ENCODE measurements around the gene RASGEF1C. TPM values are rescaled to one million over a fixed set of nuclear protein-coding genes. Genes with fewer than 3 reads are reported as not detected.
A peak's percentile ranks its signal among the peaks of the same experiment; 100 is the strongest.

RASGEF1C gene
- total and polyA plus RNA-seq, 4 donors: 0.09 to 0.10 TPM; not detected in 2

DNA sequence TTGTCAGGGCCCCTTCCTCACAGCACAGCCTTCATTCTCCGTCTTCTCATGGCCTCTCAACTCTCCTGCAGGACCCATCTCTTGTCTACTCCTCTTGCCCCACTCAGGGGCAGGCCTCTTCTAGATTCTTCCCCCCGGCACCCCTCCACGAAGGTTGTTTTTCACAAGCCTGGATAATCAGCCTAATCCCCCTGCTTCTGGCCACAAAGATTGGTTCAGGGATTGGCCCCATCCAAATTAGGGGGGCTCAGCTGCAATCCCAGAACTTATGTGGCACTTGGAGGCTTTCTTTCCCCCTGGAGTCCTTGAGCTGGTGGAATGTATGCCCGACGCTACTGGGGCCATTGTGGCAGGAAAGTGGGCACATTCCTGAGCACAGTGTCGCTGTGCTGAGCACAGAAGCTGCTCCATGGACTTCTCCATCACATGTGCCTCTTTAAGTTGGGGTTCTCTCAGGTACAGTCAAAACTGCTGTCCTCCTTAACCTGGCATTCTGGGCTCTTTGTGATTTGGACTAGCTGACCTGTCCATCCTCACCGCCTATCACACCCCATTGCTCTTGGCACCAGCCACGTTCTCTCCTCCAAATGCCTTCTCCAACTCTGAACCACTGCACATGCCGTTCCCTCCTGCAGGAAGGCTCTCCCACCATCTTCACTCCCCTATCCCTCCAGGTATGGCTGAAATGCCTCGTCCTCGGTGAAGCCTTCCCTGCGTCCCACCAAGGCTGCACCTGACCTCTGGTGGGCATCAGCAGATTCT is 70.6 kb downstream of the RASGEF1C start (continued):
- TF ChIP-seq, protein P1, sequence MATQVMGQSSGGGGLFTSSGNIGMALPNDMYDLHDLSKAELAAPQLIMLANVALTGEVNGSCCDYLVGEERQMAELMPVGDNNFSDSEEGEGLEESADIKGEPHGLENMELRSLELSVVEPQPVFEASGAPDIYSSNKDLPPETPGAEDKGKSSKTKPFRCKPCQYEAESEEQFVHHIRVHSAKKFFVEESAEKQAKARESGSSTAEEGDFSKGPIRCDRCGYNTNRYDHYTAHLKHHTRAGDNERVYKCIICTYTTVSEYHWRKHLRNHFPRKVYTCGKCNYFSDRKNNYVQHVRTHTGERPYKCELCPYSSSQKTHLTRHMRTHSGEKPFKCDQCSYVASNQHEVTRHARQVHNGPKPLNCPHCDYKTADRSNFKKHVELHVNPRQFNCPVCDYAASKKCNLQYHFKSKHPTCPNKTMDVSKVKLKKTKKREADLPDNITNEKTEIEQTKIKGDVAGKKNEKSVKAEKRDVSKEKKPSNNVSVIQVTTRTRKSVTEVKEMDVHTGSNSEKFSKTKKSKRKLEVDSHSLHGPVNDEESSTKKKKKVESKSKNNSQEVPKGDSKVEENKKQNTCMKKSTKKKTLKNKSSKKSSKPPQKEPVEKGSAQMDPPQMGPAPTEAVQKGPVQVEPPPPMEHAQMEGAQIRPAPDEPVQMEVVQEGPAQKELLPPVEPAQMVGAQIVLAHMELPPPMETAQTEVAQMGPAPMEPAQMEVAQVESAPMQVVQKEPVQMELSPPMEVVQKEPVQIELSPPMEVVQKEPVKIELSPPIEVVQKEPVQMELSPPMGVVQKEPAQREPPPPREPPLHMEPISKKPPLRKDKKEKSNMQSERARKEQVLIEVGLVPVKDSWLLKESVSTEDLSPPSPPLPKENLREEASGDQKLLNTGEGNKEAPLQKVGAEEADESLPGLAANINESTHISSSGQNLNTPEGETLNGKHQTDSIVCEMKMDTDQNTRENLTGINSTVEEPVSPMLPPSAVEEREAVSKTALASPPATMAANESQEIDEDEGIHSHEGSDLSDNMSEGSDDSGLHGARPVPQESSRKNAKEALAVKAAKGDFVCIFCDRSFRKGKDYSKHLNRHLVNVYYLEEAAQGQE (IDR thresholded peaks at IDR 0.05): no peak
- TF ChIP-seq FOXA1 (IDR thresholded peaks at IDR 0.05): no peak

DNA sequence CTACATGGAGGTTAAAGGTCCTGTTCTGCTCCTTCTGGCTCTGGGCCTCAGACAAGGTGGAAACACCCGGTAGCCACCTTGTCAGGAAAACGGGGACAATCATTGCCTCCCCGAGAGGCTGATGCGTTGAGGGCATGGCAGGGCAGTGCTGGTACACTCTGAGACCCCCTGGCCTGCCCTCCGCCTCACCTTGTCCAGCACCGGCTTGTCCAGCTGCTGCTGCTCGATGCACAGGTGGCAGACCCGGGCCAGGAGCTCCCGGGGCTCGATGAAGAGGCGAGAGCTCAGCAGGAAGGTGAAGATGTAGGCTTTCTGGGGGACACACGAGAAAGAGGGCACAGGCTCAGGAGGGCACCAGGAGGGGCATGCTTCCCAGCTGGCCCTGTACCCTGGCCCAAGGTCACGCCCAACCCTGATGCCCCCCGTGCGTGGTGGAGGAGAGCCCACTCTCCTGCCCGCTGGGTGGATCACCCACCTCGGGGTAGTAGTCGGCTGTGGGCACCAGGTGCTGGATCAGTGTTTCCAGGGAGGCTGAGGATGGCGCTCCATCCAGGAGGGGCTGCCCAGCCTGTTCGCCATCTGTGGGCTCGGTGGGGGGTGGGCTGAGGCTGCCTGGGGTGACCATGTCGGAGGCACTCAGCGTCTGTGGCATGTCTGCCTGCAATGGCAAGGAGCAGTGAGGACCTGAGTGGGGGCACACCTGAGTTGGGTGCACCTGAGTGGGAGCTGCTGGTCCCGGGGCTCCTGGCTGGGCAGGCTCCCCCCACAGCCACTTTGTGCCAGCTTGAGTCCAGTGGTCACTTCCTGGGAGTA is 71.4 kb downstream of the RASGEF1C start:
- Histone ChIP-seq H3K9me3 (ENCODE audit: control insufficient read depth in 4 of 4, low read length in 3 of 4) (no peaks in the 10 kb centered on the region), H3K4me1 (ENCODE audit: control insufficient read depth in 4 of 4, insufficient read depth in 4 of 4, low read length in 3 of 4) (no peaks in the 10 kb centered on the region), H3K9ac (ENCODE audit: low read depth in 1 of 2, low read length in 2 of 2) (no peak overlapping the region), H3K36me3 (ENCODE audit: control insufficient read depth in 4 of 4, insufficient read depth in 3 of 4, low read depth in 1 of 4, low read length in 3 of 4) (no peaks in the 10 kb centered on the region), H3K27me3 (ENCODE audit: control insufficient read depth in 4 of 4, insufficient read depth in 4 of 4, low read length in 3 of 4) (no peaks in the 10 kb centered on the region), H3K4me3 (ENCODE audit: low read depth in 1 of 3, low read length in 3 of 3) (no peak overlapping the region), H3K27ac (ENCODE audit: low read depth in 1 of 2, low read length in 2 of 2) (no peak overlapping the region)
- DNase-seq (ENCODE audit: low spot score): peak; percentile 27
- 89% methylated on average over 24 of the region's 24 CpGs for WGBS
- TF ChIP-seq, protein P2, sequence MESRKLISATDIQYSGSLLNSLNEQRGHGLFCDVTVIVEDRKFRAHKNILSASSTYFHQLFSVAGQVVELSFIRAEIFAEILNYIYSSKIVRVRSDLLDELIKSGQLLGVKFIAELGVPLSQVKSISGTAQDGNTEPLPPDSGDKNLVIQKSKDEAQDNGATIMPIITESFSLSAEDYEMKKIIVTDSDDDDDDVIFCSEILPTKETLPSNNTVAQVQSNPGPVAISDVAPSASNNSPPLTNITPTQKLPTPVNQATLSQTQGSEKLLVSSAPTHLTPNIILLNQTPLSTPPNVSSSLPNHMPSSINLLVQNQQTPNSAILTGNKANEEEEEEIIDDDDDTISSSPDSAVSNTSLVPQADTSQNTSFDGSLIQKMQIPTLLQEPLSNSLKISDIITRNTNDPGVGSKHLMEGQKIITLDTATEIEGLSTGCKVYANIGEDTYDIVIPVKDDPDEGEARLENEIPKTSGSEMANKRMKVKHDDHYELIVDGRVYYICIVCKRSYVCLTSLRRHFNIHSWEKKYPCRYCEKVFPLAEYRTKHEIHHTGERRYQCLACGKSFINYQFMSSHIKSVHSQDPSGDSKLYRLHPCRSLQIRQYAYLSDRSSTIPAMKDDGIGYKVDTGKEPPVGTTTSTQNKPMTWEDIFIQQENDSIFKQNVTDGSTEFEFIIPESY (IDR thresholded peaks at IDR 0.05): no peak
- TF ChIP-seq FOXA1 (IDR thresholded peaks at IDR 0.05) (no peak), SP1 (IDR thresholded peaks at IDR 0.05) (no peak), YY1 (IDR thresholded peaks at IDR 0.05) (no peak), NR2F2 (IDR thresholded peaks at IDR 0.05) (no peak)
- TF ChIP-seq, protein P3, sequence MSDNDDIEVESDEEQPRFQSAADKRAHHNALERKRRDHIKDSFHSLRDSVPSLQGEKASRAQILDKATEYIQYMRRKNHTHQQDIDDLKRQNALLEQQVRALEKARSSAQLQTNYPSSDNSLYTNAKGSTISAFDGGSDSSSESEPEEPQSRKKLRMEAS (IDR thresholded peaks at IDR 0.05): no peak

DNA sequence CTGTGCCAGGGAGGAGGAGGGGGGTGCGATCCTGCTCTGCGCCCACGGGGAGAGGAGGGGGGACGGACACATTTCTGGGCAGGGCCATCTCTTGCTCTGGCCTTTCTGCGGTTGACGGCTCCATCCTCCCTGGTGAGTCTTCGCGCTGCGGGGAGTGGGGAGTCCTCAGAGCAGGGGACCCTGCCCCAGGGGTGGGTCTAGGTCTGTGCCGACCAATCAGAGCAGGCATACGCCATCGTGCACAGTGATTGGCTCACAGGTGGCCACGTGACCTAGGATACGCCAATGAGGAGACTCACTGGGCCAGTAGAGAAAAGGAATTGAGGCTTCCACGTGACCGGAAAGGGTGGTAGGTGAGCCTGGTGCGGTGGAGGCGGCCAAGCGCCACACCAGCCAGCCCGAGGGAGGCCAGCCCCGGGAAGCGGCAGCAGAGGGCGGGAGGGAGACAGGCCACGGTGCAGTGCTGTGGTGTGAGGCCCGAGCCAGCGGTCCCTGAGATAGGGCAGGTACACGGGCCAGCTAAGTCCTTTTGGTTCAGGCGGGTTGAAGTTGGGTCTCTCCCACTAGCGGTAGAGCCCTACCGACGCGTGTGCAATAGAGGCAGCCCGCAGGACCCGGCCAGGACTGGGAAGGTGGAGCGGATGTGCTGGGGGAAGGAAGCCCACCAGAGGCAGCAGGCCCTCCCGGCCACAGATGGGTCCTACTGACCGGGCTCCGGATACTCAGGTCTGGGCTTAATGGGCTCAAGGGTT is 72.2 kb downstream of the RASGEF1C start:
- no peaks in the 10 kb centered on the region for H3K27me3 ChIP-seq (ENCODE audit: control insufficient read depth in 4 of 4, insufficient read depth in 4 of 4, low read length in 3 of 4)

More for the DNA sequence above, 72.2 kb downstream of the RASGEF1C start:
- Histone ChIP-seq H3K27ac (ENCODE audit: low read depth in 1 of 2, low read length in 2 of 2) (no peak overlapping the region), H3K4me1 (ENCODE audit: control insufficient read depth in 4 of 4, insufficient read depth in 4 of 4, low read length in 3 of 4) (no peaks in the 10 kb centered on the region), H3K36me3 (ENCODE audit: control insufficient read depth in 4 of 4, insufficient read depth in 3 of 4, low read depth in 1 of 4, low read length in 3 of 4) (no peaks in the 10 kb centered on the region), H3K4me3 (ENCODE audit: low read depth in 1 of 3, low read length in 3 of 3) (no peak overlapping the region), H3K9ac (ENCODE audit: low read depth in 1 of 2, low read length in 2 of 2) (no peak overlapping the region), H3K9me3 (ENCODE audit: control insufficient read depth in 4 of 4, low read length in 3 of 4) (no peaks in the 10 kb centered on the region)
- TF ChIP-seq, protein P4, sequence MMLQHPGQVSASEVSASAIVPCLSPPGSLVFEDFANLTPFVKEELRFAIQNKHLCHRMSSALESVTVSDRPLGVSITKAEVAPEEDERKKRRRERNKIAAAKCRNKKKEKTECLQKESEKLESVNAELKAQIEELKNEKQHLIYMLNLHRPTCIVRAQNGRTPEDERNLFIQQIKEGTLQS (IDR thresholded peaks at IDR 0.05): no peak
- TF ChIP-seq HNF4G (IDR thresholded peaks at IDR 0.05): no peak
- DNase-seq (ENCODE audit: low spot score): peak; percentile 16
- 88% methylated on average over 38 of the region's 38 CpGs for WGBS

Measured in liver (tissue), 9 donors.